Endodermal cell (in vitro differentiated cells): ENCODE data around the gene ID1. TPM values are rescaled to one million over a fixed set of nuclear protein-coding genes. Genes with fewer than 3 reads are reported as not detected.

Experiments used
- DNase-seq: peaks from one replicate; pipeline ENCODE4 v3.0.0-alpha.2; 2017
- H3K27ac ChIP-seq: 2 replicates; pipeline ENCODE4 v1.5.1; 2013; ENCODE audit warnings: mild to moderate bottlenecking, low read depth, low read length, moderate library complexity
- H3K27me3 ChIP-seq: 2 replicates; pipeline ENCODE4 v1.6.1; 2013; ENCODE audit warnings: mild to moderate bottlenecking, low read length, moderate library complexity; ENCODE audit not compliant: insufficient read depth, control insufficient read depth, poor library complexity, severe bottlenecking
- H3K36me3 ChIP-seq: 2 replicates; pipeline ENCODE4 v1.7.0; 2013; ENCODE audit warnings: mild to moderate bottlenecking, low read length, moderate library complexity; ENCODE audit not compliant: control insufficient read depth, insufficient read depth
- H3K4me1 ChIP-seq: one replicate; pipeline ENCODE4 v1.7.0; 2013; ENCODE audit warnings: low read length; ENCODE audit not compliant: control insufficient read depth, insufficient read depth
- H3K4me3 ChIP-seq: 2 replicates; pipeline ENCODE4 v1.5.1; 2013; ENCODE audit warnings: mild to moderate bottlenecking, low read length, moderate library complexity
- H3K9ac ChIP-seq: 2 replicates; pipeline ENCODE4 v1.6.1; 2013; ENCODE audit warnings: mild to moderate bottlenecking, low read length, moderate library complexity; ENCODE audit not compliant: poor library complexity, severe bottlenecking; ENCODE audit errors: extremely low read depth
- H3K9me3 ChIP-seq: 2 replicates; pipeline ENCODE4 v1.6.1; 2013; ENCODE audit warnings: mild to moderate bottlenecking, low read length, moderate library complexity; ENCODE audit not compliant: control insufficient read depth
- H3K27ac Mint-ChIP-seq: 2 replicates; pipeline ENCODE4 v1.8.0; 2020; ENCODE audit warnings: mixed read lengths
- H3K27me3 Mint-ChIP-seq: 2 replicates; pipeline ENCODE4 v1.8.0; 2021; ENCODE audit warnings: mild to moderate bottlenecking, mixed read lengths; ENCODE audit not compliant: insufficient read depth
- H3K36me3 Mint-ChIP-seq: 2 replicates; pipeline ENCODE4 v1.8.0; 2020; ENCODE audit warnings: low read depth, mixed read lengths
- H3K4me1 Mint-ChIP-seq: 2 replicates; pipeline ENCODE4 v1.8.0; 2020; ENCODE audit warnings: mixed read lengths
- H3K4me3 Mint-ChIP-seq: 2 replicates; pipeline ENCODE4 v1.8.0; 2020; ENCODE audit warnings: mild to moderate bottlenecking, moderate library complexity, mixed read lengths
- H3K9me3 Mint-ChIP-seq: 2 replicates; pipeline ENCODE4 v1.8.0; 2020; ENCODE audit warnings: mild to moderate bottlenecking, mixed read lengths
- WGBS, 2 experiments: methylation state at CpG; one replicate each; pipeline versions ENCODE4 v1.1.5 to v1.1.7; 2013; ENCODE audit warnings: missing lambda C conversion rate in 2 of 2, mixed read lengths in 1 of 2; ENCODE audit not compliant: insufficient coverage in 1 of 2, insufficient read length in 1 of 2; 5-methylcytosine and 5-hydroxymethylcytosine counted together
- total RNA-seq, 2 donors: library from RNA; stranded (reverse); fragmentation: NEBNext Ultra II Directional in 1 of 2; extraction: Animal tissue kit (Norgen Biotek cat#: 25700) in 1 of 2; gene quantifications; 2 replicates in 1 of 2; 3 replicates in 1 of 2; pipeline ENCODE4 v1.2.1, GENCODE V29; 2021
- TF ChIP-seq, protein P1 (sequence below): fragments of 200-600 bp; sonication (generic); conservative IDR thresholded peaks from 2 replicates; pipeline ENCODE4 v1.5.0; 2021; ENCODE audit warnings: antibody characterized with exemption, mild to moderate bottlenecking

Gene ID1
- total RNA-seq, 2 donors from 2014 or later: 380 to 447 TPM

DNA sequence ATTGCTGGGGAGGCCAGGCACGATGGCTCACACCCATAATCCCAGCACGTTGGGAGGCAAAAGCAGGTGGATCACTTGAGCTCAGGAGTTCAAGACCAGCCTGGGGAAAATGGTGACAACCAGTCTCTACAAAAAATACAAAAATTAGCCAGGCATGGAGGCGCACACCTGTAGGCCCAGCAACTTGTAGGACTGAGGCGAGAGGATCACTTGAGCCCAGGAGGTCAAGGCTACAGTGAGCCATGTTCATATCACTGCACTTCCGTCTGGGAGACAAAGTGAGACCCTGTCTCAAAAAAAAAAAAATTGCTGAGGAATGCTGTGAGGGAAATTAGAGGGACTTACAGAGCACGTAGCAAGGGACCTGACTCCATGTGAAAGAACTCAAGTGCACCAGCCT, 40.8 kb upstream of the ID1 start:
- Mint-ChIP-seq H3K27me3 (no peaks in the 10 kb centered on the region), H3K27ac (peak overlapping the region; percentile 80)
- 91 to 92% methylated on average over 6 of the region's 6 CpGs for WGBS, 2 experiments

DNA sequence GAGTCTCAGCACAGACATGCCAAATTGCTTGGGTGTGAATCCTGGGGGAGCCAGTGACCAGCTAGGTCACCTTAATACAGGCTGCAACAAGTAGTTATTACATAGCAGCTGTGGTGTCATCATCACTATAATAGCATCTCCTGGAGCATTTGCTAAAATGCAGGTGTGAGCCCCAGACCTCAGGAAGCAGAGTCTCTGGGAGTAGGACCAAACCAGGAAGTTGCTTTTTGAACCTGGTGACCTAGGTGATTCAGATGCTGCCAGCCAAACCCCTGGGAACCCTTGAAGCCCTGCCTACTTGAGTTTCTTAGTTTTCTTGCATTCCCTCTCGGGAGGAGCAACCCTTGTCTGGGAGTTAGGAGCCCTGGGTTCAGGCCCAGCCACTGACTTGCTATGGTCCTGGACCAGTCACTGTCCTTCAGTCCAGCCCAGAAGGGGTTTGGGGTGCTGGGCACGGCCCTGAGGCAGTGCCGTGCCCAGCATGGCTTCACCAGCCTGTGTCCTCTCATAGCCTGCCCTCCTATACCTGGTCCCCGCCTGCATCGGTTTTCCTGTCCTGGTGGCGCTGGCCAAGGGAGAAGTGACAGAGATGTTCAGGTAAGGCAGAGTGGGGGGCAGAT, 39.3 kb upstream of the ID1 start:
- H3K27me3 ChIP-seq: no peaks in the 10 kb centered on the region
- no peaks in the 10 kb centered on the region for H3K27me3 Mint-ChIP-seq
- H3K27ac ChIP-seq: no peak overlapping the region
- no peak for DNase-seq
- 92 to 100% methylated on average over 1 to 6 of the region's 6 CpGs for WGBS, 2 experiments
- H3K4me3 ChIP-seq: no peak overlapping the region
- no peak overlapping the region for H3K4me3 Mint-ChIP-seq
- H3K4me1 Mint-ChIP-seq: peaks cover 31% of the 10 kb centered on the region
- H3K36me3 ChIP-seq: peaks cover 65% of the 10 kb centered on the region
- peaks cover 9% of the 10 kb centered on the region for H3K4me1 ChIP-seq
- H3K9ac ChIP-seq: no peak overlapping the region
- H3K27ac Mint-ChIP-seq: peak overlapping the region; percentile 48
- peaks cover 52% of the 10 kb centered on the region for H3K36me3 Mint-ChIP-seq
- H3K9me3 ChIP-seq: no peaks in the 10 kb centered on the region
- no peaks in the 10 kb centered on the region for H3K9me3 Mint-ChIP-seq
- TF ChIP-seq, protein P1, sequence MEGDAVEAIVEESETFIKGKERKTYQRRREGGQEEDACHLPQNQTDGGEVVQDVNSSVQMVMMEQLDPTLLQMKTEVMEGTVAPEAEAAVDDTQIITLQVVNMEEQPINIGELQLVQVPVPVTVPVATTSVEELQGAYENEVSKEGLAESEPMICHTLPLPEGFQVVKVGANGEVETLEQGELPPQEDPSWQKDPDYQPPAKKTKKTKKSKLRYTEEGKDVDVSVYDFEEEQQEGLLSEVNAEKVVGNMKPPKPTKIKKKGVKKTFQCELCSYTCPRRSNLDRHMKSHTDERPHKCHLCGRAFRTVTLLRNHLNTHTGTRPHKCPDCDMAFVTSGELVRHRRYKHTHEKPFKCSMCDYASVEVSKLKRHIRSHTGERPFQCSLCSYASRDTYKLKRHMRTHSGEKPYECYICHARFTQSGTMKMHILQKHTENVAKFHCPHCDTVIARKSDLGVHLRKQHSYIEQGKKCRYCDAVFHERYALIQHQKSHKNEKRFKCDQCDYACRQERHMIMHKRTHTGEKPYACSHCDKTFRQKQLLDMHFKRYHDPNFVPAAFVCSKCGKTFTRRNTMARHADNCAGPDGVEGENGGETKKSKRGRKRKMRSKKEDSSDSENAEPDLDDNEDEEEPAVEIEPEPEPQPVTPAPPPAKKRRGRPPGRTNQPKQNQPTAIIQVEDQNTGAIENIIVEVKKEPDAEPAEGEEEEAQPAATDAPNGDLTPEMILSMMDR: no peak

More for the DNA sequence above, 40.8 kb upstream of the ID1 start:
- no peaks in the 10 kb centered on the region for H3K9me3 ChIP-seq
- H3K9ac ChIP-seq: no peak overlapping the region
- Mint-ChIP-seq H3K9me3 (no peaks in the 10 kb centered on the region), H3K36me3 (peaks cover 64% of the 10 kb centered on the region), H3K4me3 (no peak overlapping the region), H3K4me1 (peaks cover 33% of the 10 kb centered on the region)
- peaks cover 64% of the 10 kb centered on the region for H3K36me3 ChIP-seq
- peaks cover 9% of the 10 kb centered on the region for H3K4me1 ChIP-seq
- no peak overlapping the region for H3K27ac ChIP-seq
- H3K4me3 ChIP-seq: no peak overlapping the region
- no peaks in the 10 kb centered on the region for H3K27me3 ChIP-seq
- TF ChIP-seq, protein P1: no peak
- DNase-seq: no peak

DNA sequence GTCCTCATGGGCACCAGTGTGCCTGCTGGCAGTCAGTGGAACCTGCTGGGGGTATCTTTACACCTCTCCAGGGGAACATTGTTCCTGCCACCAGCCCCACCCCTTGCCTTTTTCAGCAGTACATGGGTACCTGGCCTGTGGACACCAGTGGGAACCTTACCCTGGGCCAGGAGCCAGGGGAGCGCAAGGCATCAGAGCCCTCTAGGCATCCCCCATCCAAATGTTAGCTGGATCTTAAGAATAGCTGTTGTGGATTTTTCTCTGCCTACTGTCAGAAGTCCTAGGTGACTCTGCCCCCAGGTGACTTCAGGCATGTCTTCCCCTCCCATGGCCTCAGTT, 38.8 kb upstream of the ID1 start:
- Histone ChIP-seq H3K9me3 (no peaks in the 10 kb centered on the region), H3K9ac (no peak overlapping the region), H3K4me1 (peaks cover 9% of the 10 kb centered on the region), H3K4me3 (no peak overlapping the region), H3K27ac (no peak overlapping the region), H3K36me3 (peaks cover 60% of the 10 kb centered on the region), H3K27me3 (no peaks in the 10 kb centered on the region)
- Mint-ChIP-seq H3K27ac (peak overlapping the region; percentile 77), H3K9me3 (no peaks in the 10 kb centered on the region), H3K27me3 (no peaks in the 10 kb centered on the region), H3K4me3 (no peak overlapping the region), H3K36me3 (peaks cover 47% of the 10 kb centered on the region), H3K4me1 (peaks cover 33% of the 10 kb centered on the region)
- DNase-seq: no peak
- TF ChIP-seq, protein P1: no peak
- 94% methylated on average over 1 of the region's 1 CpG; no CpG with 5 or more reads in 1 of the 2 experiments for WGBS, 2 experiments
